IMR-90 (cell line): ENCODE data around the gene BTBD18. TPM values are rescaled to one million over a fixed set of nuclear protein-coding genes. Genes with fewer than 3 reads are reported as not detected.

Experiments
- MXI1 ChIP-seq: IDR thresholded peaks from 2 replicates; pipeline ENCODE4 v1.6.1; 2012; ENCODE audit warnings: low read depth, mild to moderate bottlenecking, low read length, moderate library complexity, borderline replicate concordance
- NFE2L2 ChIP-seq: fragments of 150-350 bp; IDR thresholded peaks from 2 replicates; pipeline ENCODE4 v1.6.1; 2016; ENCODE audit warnings: low read depth, mild to moderate bottlenecking, low read length
- polyA plus RNA-seq, 3 experiments: library from polyadenylated mRNA; depleted of rRNA; stranded (reverse); fragments of >200 nt; gene quantifications; 2 replicates each; pipeline ENCODE4 v1.2.3, GENCODE V29; 2012; ENCODE audit warnings: low replicate concordance in 1 of 3
- total RNA-seq: library from RNA; depleted of rRNA; stranded (reverse); fragments of >200 nt; gene quantifications from 2 replicates; pipeline ENCODE4 v1.2.3, GENCODE V29; 2012
- TF ChIP-seq, protein P1 (sequence below): fragments of 150-350 bp; IDR thresholded peaks from 2 replicates; pipeline ENCODE4 v1.6.1; 2016; ENCODE audit warnings: low read depth, mild to moderate bottlenecking, low read length, moderate library complexity, borderline replicate concordance

BTBD18 gene
- total and polyA plus RNA-seq, 2 of the 4 experiments (the other 2 are of a cell fraction): not detected

DNA sequence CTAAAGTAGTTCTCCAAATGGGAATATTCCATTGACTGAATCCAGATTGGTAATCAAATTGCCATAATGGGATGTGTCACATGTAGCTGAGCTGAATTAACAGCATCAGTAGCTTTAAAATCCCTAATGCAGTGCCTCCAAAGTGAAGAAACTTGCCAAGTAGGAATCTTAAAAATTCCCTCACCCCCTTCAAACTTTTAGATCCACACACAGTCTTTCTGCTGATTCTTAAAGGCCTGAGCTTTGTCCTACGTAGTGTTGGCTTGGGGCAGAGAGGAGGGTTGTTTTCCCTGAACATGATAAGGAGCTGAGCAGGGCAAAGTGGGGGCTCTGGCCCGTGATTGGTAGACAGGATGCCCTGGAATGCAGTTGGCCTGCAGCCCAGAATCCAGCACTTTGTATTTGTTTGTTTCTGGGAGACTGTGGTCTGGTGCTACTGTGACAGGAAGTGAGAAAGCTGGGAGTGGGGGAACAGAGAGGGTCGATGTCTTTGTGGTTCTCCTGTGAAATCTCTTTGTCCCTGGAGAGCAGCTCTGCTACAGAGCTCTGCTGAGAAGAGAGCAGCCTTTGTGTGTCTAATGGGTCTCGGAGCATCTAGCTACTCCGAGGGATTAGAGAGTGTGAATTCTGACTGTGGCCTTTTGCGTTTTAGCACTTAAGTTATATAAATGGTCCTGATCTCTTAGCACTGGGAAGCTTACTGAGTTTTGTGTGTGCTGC is 26.9 kb upstream of the BTBD18 start (continued):
- TF ChIP-seq, protein P1, sequence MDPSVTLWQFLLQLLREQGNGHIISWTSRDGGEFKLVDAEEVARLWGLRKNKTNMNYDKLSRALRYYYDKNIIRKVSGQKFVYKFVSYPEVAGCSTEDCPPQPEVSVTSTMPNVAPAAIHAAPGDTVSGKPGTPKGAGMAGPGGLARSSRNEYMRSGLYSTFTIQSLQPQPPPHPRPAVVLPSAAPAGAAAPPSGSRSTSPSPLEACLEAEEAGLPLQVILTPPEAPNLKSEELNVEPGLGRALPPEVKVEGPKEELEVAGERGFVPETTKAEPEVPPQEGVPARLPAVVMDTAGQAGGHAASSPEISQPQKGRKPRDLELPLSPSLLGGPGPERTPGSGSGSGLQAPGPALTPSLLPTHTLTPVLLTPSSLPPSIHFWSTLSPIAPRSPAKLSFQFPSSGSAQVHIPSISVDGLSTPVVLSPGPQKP: no peak
- TF ChIP-seq NFE2L2: no peak
- TF ChIP-seq MXI1: no peak
